ENCODE measurements around the gene URB1.

DNA sequence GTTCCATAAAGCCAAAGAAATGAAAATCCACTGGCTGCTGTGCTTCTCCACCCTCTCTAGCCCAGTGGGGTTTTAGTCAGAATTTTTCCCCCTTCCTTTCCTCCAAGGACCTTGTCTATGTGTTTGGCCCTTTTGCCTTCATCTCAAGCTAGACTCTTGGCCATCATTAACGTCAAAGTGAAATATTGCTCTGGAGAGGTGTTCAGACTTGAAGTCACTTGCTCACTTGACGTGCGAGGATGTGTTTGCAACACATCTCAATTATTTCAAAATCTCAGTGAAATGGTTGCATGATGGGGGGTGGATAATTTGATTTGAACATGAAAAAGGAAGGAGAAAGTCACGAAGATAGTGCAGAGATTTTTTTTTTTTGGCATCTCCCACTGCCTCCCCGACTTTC, 33.3 kb upstream of the URB1 start:
- TF ChIP-seq, protein P1, sequence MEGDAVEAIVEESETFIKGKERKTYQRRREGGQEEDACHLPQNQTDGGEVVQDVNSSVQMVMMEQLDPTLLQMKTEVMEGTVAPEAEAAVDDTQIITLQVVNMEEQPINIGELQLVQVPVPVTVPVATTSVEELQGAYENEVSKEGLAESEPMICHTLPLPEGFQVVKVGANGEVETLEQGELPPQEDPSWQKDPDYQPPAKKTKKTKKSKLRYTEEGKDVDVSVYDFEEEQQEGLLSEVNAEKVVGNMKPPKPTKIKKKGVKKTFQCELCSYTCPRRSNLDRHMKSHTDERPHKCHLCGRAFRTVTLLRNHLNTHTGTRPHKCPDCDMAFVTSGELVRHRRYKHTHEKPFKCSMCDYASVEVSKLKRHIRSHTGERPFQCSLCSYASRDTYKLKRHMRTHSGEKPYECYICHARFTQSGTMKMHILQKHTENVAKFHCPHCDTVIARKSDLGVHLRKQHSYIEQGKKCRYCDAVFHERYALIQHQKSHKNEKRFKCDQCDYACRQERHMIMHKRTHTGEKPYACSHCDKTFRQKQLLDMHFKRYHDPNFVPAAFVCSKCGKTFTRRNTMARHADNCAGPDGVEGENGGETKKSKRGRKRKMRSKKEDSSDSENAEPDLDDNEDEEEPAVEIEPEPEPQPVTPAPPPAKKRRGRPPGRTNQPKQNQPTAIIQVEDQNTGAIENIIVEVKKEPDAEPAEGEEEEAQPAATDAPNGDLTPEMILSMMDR (tag by site-specific recombination; IDR thresholded peaks at IDR 0.05) = no peak
- no peak for TF ChIP-seq ZNF324 (tag by site-specific recombination; IDR thresholded peaks at IDR 0.05)
- TF ChIP-seq, protein P2, sequence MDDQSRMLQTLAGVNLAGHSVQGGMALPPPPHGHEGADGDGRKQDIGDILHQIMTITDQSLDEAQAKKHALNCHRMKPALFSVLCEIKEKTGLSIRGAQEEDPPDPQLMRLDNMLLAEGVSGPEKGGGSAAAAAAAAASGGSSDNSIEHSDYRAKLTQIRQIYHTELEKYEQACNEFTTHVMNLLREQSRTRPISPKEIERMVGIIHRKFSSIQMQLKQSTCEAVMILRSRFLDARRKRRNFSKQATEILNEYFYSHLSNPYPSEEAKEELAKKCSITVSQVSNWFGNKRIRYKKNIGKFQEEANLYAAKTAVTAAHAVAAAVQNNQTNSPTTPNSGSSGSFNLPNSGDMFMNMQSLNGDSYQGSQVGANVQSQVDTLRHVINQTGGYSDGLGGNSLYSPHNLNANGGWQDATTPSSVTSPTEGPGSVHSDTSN (CRISPR knock-in tag; IDR thresholded peaks at IDR 0.05) = no peak

Data from HEK293 (cell line).